ENCODE results near the gene LINGO1. TPM values are rescaled to one million over a fixed set of nuclear protein-coding genes. Genes with fewer than 3 reads are reported as not detected.

The LINGO1 gene
- total and polyA plus RNA-seq, 9 of the 15 experiments (the other 6 are each of a cell fraction or from before 2014, with no cell fraction given): 0.07 to 15.3 (median 2.1) TPM

- TF ChIP-seq PHF8 (IDR thresholded peaks at IDR 0.05; ENCODE audit: borderline replicate concordance, low read length) (peak; percentile 23; the same call in 1 of the 2 replicates), CREM (IDR thresholded peaks at IDR 0.05; ENCODE audit: low read depth) (peak; percentile 34; the same call in 1 of the 2 replicates), SMAD1 (IDR thresholded peaks at IDR 0.05; ENCODE audit: low read depth, low read length, partially characterized antibody) (no peak), DLX4 (CRISPR knock-in tag; IDR thresholded peaks at IDR 0.05) (no peak), CEBPB (tag; IDR thresholded peaks at IDR 0.05) (peak; percentile 73), CEBPG (CRISPR knock-in tag; IDR thresholded peaks at IDR 0.05) (0 out of 2 replicates have a peak, but pooled peaks have one; percentile 7), CEBPG (tag; conservative IDR thresholded peaks at IDR 0.05 in 1 of 2, IDR thresholded peaks at IDR 0.05 in 1 of 2) (peak; percentile 31 to 77; a peak in 3 of 4 replicates), MEIS2 (IDR thresholded peaks at IDR 0.05; ENCODE audit: partially characterized antibody) (peak; percentile 24), PML (IDR thresholded peaks at IDR 0.05; ENCODE audit: low read length) (no peak), NR2C1 (IDR thresholded peaks at IDR 0.05) (no peak), NR2C1 (tag; IDR thresholded peaks at IDR 0.05) (peak; percentile 59)
Measured at GRCh38 chr15:77569729-77570125, 63.0 kb downstream of the LINGO1 start (continued).
